Neural cell (in vitro differentiated cells): Measurements from ENCODE around the gene SLC25A25. TPM values are rescaled to one million over a fixed set of nuclear protein-coding genes. Genes with fewer than 3 reads are reported as not detected.

Source experiments
- H2AFZ ChIP-seq: fragments of 200-600, 300-800 bp; sonication (generic), shearing (Covaris generic); 2 replicates; pipeline ENCODE4 v1.6.0; 2014; ENCODE audit warnings: low read depth, mild to moderate bottlenecking, antibody characterized with exemption, low read length, moderate library complexity
- H3F3A ChIP-seq: fragments of 200-600 bp; shearing (Covaris generic); 2 replicates; pipeline ENCODE4 v1.6.1; 2016; ENCODE audit warnings: mild to moderate bottlenecking, moderate library complexity, mixed read lengths, antibody characterized with exemption, low read length; ENCODE audit not compliant: insufficient read depth, poor library complexity, severe bottlenecking
- H3K27ac ChIP-seq: fragments of 200-600, 300-800 bp; sonication (generic), shearing (Covaris generic); 2 replicates; pipeline ENCODE4 v1.5.1; 2014; ENCODE audit warnings: mild to moderate bottlenecking, low read length, moderate library complexity
- H3K27me3 ChIP-seq: fragments of 300-800, 200-600 bp; sonication (generic), shearing (Covaris generic); 2 replicates; pipeline ENCODE4 v1.6.0; 2014; ENCODE audit warnings: mild to moderate bottlenecking, low read depth, low read length, moderate library complexity; ENCODE audit not compliant: insufficient read depth
- H3K36me3 ChIP-seq: fragments of 300-800, 200-600 bp; sonication (generic), shearing (Covaris generic); 2 replicates; pipeline ENCODE4 v1.5.1; 2014; ENCODE audit warnings: mild to moderate bottlenecking, antibody characterized with exemption, low read length, moderate library complexity; ENCODE audit not compliant: insufficient read depth
- H3K4me2 ChIP-seq: fragments of 300-800, 200-600 bp; sonication (generic), shearing (Covaris generic); 2 replicates; pipeline ENCODE4 v1.6.0; 2014; ENCODE audit warnings: mild to moderate bottlenecking, low read length
- H3K4me3 ChIP-seq: fragments of 300-800, 200-600 bp; sonication (generic), shearing (Covaris generic); 2 replicates; pipeline ENCODE4 v1.5.1; 2014; ENCODE audit warnings: mild to moderate bottlenecking, low read length, moderate library complexity
- H3K79me2 ChIP-seq: fragments of 200-600 bp; shearing (Covaris generic); replicated peaks from 2 replicates; pipeline ENCODE4 v1.6.0; 2014; ENCODE audit warnings: mild to moderate bottlenecking, low read length, moderate library complexity; ENCODE audit not compliant: insufficient read depth
- H3K9ac ChIP-seq: fragments of 300-800, 200-600 bp; sonication (generic), shearing (Covaris generic); 2 replicates; pipeline ENCODE4 v1.6.1; 2016; ENCODE audit warnings: mild to moderate bottlenecking, low read length, mixed read lengths
- H3K9me2 ChIP-seq: fragments of 200-600 bp; shearing (Covaris generic); 2 replicates; pipeline ENCODE4 v1.6.1; 2016; ENCODE audit warnings: mild to moderate bottlenecking, low read length, mixed read lengths; ENCODE audit not compliant: insufficient read depth
- H3K9me3 ChIP-seq: fragments of 200-600, 300-800 bp; sonication (generic), shearing (Covaris generic); 2 replicates; pipeline ENCODE4 v1.6.1; 2016; ENCODE audit warnings: mild to moderate bottlenecking, mixed run types, low read length, moderate library complexity, mixed read lengths
- H4K20me1 ChIP-seq: fragments of 200-600 bp; shearing (Covaris generic); 2 replicates; pipeline ENCODE4 v1.6.1; 2016; ENCODE audit warnings: mild to moderate bottlenecking, mixed run types; ENCODE audit not compliant: insufficient read depth
- EP300 ChIP-seq: fragments of 450-650 bp; conservative IDR thresholded peaks from 2 replicates; pipeline ENCODE4 v1.6.1; 2014; ENCODE audit warnings: antibody characterized with exemption, mild to moderate bottlenecking, moderate library complexity; ENCODE audit not compliant: poor library complexity, severe bottlenecking
- EZH2 ChIP-seq: fragments of 200-600, 300-800 bp; shearing (Covaris generic), sonication (generic); IDR thresholded peaks from 2 replicates; pipeline ENCODE4 v1.6.1; 2014; ENCODE audit warnings: antibody characterized with exemption, low read length, borderline replicate concordance, mild to moderate bottlenecking; ENCODE audit not compliant: insufficient read depth, poor library complexity, severe bottlenecking
- MXI1 ChIP-seq: fragments of 450-650 bp; conservative IDR thresholded peaks from 2 replicates; pipeline ENCODE4 v1.6.1; 2014; ENCODE audit warnings: antibody characterized with exemption, mild to moderate bottlenecking; ENCODE audit not compliant: poor library complexity, severe bottlenecking
- POLR2AphosphoS5 ChIP-seq: IDR thresholded peaks from 2 replicates; pipeline ENCODE4 v1.6.1; 2012
- RAD21 ChIP-seq: fragments of 450-650 bp; conservative IDR thresholded peaks from 2 replicates; pipeline ENCODE4 v1.6.1; 2014; ENCODE audit warnings: antibody characterized with exemption, mild to moderate bottlenecking, moderate library complexity
- SMC3 ChIP-seq: fragments of 450-650 bp; conservative IDR thresholded peaks from 2 replicates; pipeline ENCODE4 v1.6.1; 2014; ENCODE audit warnings: antibody characterized with exemption, mild to moderate bottlenecking, moderate library complexity; ENCODE audit not compliant: poor library complexity
- polyA plus RNA-seq: library from polyadenylated mRNA; depleted of rRNA; stranded (reverse); fragments of >200 nt; gene quantifications from 2 replicates; pipeline ENCODE4 v1.2.3, GENCODE V29; 2014
- TF ChIP-seq, protein P1 (sequence below): IDR thresholded peaks from 2 replicates; pipeline ENCODE4 v1.6.1; 2012; ENCODE audit warnings: borderline replicate concordance
- TF ChIP-seq, protein P2 (sequence below): fragments of 450-650 bp; IDR thresholded peaks from 2 replicates; pipeline ENCODE4 v1.5.1; 2014; ENCODE audit warnings: antibody characterized with exemption, mild to moderate bottlenecking, moderate library complexity; ENCODE audit not compliant: poor library complexity, severe bottlenecking

Gene SLC25A25
- polyA plus RNA-seq, 1 donor from 2014 or later: 43.7 TPM

DNA sequence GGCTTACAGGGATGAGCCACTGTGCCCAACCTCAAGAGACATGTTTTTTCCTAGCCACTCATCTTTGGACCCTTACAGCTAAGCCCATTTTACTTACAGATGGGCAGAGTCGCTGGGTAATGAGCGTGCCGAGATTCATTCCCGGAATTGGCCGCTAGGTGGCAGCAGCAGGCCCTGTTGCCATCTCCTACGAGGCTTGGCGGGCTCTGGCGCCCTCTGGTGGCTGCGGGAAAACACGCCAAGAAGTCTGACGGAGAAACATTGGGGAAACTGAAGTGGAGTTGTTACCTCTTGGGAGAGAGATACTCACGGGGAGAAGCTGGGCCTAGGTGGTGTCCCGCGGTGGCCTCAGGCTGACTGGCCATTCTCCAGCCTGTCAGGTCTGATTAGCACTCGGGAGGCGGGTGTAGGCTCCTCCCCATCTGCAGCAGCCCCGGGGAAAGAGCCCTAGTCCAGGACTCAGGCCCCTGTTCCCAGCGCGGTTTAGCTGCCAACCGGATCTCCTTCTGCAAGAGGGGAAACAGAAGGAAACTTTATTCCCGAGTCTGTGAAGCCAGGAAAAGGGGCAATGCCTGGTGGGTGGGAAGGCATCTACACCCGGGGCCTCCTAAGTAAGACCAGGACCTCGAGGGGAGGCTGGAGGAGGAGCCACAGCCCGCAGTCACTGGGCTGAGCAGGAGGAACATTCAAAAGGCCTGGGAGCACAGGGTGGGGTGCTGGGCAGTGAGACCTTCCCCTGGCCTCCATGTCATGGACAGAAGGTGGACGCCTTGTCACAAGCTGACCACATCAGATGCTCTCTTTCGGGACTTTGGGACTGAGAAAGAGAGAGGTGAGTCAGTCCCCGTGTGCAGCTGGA lies 49.8 kb downstream of the SLC25A25 start:
- H3K27me3 ChIP-seq: no peaks in the 10 kb centered on the region
- no peaks in the 10 kb centered on the region for H3K36me3 ChIP-seq
- H4K20me1 ChIP-seq: no peaks in the 10 kb centered on the region
- H2AFZ ChIP-seq: no peak overlapping the region
- no peaks in the 10 kb centered on the region for H3K9me2 ChIP-seq
- H3K9me3 ChIP-seq: no peaks in the 10 kb centered on the region
- no peaks in the 10 kb centered on the region for H3K79me2 ChIP-seq
- H3K27ac ChIP-seq: no peak overlapping the region
- H3K9ac ChIP-seq: peak overlapping the region; percentile 6
- no peaks in the 10 kb centered on the region for H3F3A ChIP-seq
- H3K4me2 ChIP-seq: no peak overlapping the region
- TF ChIP-seq, protein P1, sequence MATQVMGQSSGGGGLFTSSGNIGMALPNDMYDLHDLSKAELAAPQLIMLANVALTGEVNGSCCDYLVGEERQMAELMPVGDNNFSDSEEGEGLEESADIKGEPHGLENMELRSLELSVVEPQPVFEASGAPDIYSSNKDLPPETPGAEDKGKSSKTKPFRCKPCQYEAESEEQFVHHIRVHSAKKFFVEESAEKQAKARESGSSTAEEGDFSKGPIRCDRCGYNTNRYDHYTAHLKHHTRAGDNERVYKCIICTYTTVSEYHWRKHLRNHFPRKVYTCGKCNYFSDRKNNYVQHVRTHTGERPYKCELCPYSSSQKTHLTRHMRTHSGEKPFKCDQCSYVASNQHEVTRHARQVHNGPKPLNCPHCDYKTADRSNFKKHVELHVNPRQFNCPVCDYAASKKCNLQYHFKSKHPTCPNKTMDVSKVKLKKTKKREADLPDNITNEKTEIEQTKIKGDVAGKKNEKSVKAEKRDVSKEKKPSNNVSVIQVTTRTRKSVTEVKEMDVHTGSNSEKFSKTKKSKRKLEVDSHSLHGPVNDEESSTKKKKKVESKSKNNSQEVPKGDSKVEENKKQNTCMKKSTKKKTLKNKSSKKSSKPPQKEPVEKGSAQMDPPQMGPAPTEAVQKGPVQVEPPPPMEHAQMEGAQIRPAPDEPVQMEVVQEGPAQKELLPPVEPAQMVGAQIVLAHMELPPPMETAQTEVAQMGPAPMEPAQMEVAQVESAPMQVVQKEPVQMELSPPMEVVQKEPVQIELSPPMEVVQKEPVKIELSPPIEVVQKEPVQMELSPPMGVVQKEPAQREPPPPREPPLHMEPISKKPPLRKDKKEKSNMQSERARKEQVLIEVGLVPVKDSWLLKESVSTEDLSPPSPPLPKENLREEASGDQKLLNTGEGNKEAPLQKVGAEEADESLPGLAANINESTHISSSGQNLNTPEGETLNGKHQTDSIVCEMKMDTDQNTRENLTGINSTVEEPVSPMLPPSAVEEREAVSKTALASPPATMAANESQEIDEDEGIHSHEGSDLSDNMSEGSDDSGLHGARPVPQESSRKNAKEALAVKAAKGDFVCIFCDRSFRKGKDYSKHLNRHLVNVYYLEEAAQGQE: no peak
- TF ChIP-seq SMC3: peak; percentile 97
- peak; percentile 97 for TF ChIP-seq RAD21
- no peak for TF ChIP-seq MXI1
- TF ChIP-seq, protein P2, sequence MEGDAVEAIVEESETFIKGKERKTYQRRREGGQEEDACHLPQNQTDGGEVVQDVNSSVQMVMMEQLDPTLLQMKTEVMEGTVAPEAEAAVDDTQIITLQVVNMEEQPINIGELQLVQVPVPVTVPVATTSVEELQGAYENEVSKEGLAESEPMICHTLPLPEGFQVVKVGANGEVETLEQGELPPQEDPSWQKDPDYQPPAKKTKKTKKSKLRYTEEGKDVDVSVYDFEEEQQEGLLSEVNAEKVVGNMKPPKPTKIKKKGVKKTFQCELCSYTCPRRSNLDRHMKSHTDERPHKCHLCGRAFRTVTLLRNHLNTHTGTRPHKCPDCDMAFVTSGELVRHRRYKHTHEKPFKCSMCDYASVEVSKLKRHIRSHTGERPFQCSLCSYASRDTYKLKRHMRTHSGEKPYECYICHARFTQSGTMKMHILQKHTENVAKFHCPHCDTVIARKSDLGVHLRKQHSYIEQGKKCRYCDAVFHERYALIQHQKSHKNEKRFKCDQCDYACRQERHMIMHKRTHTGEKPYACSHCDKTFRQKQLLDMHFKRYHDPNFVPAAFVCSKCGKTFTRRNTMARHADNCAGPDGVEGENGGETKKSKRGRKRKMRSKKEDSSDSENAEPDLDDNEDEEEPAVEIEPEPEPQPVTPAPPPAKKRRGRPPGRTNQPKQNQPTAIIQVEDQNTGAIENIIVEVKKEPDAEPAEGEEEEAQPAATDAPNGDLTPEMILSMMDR: peak; percentile 100
- TF ChIP-seq POLR2AphosphoS5: no peak
- H3K4me3 ChIP-seq: no peak overlapping the region

DNA sequence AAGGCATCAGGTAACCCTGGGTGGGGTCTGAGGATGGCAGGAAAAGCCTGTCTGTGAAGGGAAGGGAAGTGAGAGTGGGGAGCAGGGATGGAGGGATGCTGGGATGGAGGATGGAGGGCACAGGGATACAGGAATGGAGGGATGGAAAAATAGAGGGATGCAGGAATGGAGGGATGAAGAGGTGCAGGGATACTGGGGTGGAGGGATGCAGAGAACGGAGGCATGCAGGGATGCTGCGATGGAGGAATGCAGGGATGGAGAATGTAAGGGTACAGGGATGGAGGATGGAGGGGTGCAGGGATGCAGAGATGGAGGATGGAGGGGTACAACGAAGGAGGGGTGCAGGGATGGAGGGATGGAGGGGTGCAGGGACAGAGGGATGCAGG lies 50.4 kb downstream of the SLC25A25 start:
- no peaks in the 10 kb centered on the region for H3K9me2 ChIP-seq
- H2AFZ ChIP-seq: no peak overlapping the region
- H3K36me3 ChIP-seq: no peaks in the 10 kb centered on the region
- peak overlapping the region; percentile 6 for H3K9ac ChIP-seq
- no peaks in the 10 kb centered on the region for H3K27me3 ChIP-seq
- H3K4me2 ChIP-seq: no peak overlapping the region
- TF ChIP-seq SMC3 (no peak), EP300 (no peak), RAD21 (no peak), MXI1 (no peak), POLR2AphosphoS5 (no peak), EZH2 (no peak)
- TF ChIP-seq, protein P2: no peak
- TF ChIP-seq, protein P1: no peak
- H4K20me1 ChIP-seq: no peaks in the 10 kb centered on the region
- H3K79me2 ChIP-seq: no peaks in the 10 kb centered on the region
- H3K27ac ChIP-seq: no peak overlapping the region
- no peak overlapping the region for H3K4me3 ChIP-seq
- no peaks in the 10 kb centered on the region for H3F3A ChIP-seq
- H3K9me3 ChIP-seq: no peaks in the 10 kb centered on the region
